PC-9 (cell line): ENCODE results near the gene HIPK1.

ENCODE experiments used
- EZH2 ChIP-seq: fragments of 200-600 bp; sonication (generic); IDR thresholded peaks from 2 replicates; pipeline ENCODE4 v1.8.0; 2017; ENCODE audit warnings: antibody characterized with exemption, low read depth
- TF ChIP-seq, protein P1 (sequence below): fragments of 200-600 bp; sonication (generic); conservative IDR thresholded peaks from 2 replicates; pipeline ENCODE4 v1.6.1; 2017; ENCODE audit warnings: mixed run types, antibody characterized with exemption, mild to moderate bottlenecking, moderate library complexity

- TF ChIP-seq, protein P1, sequence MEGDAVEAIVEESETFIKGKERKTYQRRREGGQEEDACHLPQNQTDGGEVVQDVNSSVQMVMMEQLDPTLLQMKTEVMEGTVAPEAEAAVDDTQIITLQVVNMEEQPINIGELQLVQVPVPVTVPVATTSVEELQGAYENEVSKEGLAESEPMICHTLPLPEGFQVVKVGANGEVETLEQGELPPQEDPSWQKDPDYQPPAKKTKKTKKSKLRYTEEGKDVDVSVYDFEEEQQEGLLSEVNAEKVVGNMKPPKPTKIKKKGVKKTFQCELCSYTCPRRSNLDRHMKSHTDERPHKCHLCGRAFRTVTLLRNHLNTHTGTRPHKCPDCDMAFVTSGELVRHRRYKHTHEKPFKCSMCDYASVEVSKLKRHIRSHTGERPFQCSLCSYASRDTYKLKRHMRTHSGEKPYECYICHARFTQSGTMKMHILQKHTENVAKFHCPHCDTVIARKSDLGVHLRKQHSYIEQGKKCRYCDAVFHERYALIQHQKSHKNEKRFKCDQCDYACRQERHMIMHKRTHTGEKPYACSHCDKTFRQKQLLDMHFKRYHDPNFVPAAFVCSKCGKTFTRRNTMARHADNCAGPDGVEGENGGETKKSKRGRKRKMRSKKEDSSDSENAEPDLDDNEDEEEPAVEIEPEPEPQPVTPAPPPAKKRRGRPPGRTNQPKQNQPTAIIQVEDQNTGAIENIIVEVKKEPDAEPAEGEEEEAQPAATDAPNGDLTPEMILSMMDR = no peak
- TF ChIP-seq EZH2 = no peak
Observed at GRCh38 chr1:113993072-113993471, 63.9 kb downstream of the HIPK1 start.
